B cell (primary cell): Measurements from ENCODE around the gene SMIM17. TPM values are rescaled to one million over a fixed set of nuclear protein-coding genes. Genes with fewer than 3 reads are reported as not detected.

Experiments
- ATAC-seq: fragments of 200-7000 bp; cut with Tn5 transposase; one replicate; pipeline ENCODE4 v1.10.0; 2021; ENCODE audit warnings: low read depth, mild to moderate bottlenecking, moderate number of reproducible peaks, moderate library complexity
- CTCF ChIA-PET: fragments of 350-600 bp; sonication (Branson Sonifier 250); formaldehyde crosslinking; loops from one replicate; lab custom pipeline; 2021; ENCODE audit warnings: antibody characterized with exemption, inconsistent platforms; lab: Charles Lee
- POLR2A ChIA-PET: fragments of 350-600 bp; sonication (Branson Sonifier 250); formaldehyde crosslinking; loops from one replicate; lab custom pipeline; 2021; ENCODE audit warnings: antibody characterized with exemption; lab: Charles Lee
- DNase-seq: peaks from one replicate; pipeline ENCODE4 v3.0.0; 2013
- H2AFZ ChIP-seq: 2 replicates; pipeline ENCODE4 v1.6.1; 2012; ENCODE audit warnings: mild to moderate bottlenecking, low read depth, low read length; ENCODE audit not compliant: insufficient read depth, poor library complexity, severe bottlenecking
- H3K27ac ChIP-seq, 2 donors: 1 replicate in 1 of 2; 2 replicates in 1 of 2; pipeline ENCODE4 v1.5.1; 2012 to 2013; ENCODE audit warnings: low read length in 2 of 2, mild to moderate bottlenecking in 2 of 2, moderate library complexity in 1 of 2
- H3K27me3 ChIP-seq, 4 experiments: fragments of 200-600 bp in 1 of 4; sonication (generic) in 1 of 4; replicated peaks in 1 of 4; 1 replicate in 2 of 4; 2 replicates in 2 of 4; pipeline versions ENCODE4 v1.6.1 to v1.7.0; 2013 to 2016; ENCODE audit warnings: low read length in 3 of 4, mild to moderate bottlenecking in 2 of 4, mixed read lengths in 1 of 4, moderate library complexity in 1 of 4; ENCODE audit not compliant: insufficient read depth in 4 of 4, control insufficient read depth in 3 of 4; ENCODE audit errors: control extremely low read depth in 1 of 4
- H3K36me3 ChIP-seq, 2 experiments: replicated peaks in 1 of 2; 1 replicate in 1 of 2; 2 replicates in 1 of 2; pipeline versions ENCODE4 v1.6.1 to v1.7.1; 2013; ENCODE audit warnings: low read length in 1 of 2; ENCODE audit not compliant: insufficient read depth in 2 of 2, control insufficient read depth in 1 of 2; ENCODE audit errors: control extremely low read depth in 1 of 2, extremely low read depth in 1 of 2
- H3K4me1 ChIP-seq, 2 donors: fragments of 200-600 bp in 1 of 2; sonication (generic) in 1 of 2; 1 replicate in 1 of 2; 2 replicates in 1 of 2; pipeline versions ENCODE4 v1.5.1 to v1.6.1; 2013 to 2017; ENCODE audit warnings: low read length in 2 of 2; ENCODE audit not compliant: control insufficient read depth in 2 of 2, insufficient read depth in 2 of 2
- H3K4me2 ChIP-seq: replicated peaks from 2 replicates; pipeline ENCODE3; 2012; ENCODE audit warnings: mild to moderate bottlenecking, low read depth, low read length; ENCODE audit not compliant: poor library complexity, severe bottlenecking
- H3K4me3 ChIP-seq, 5 experiments: fragments of 200-600 bp in 1 of 5; sonication (generic) in 1 of 5; 1 replicate in 3 of 5; 2 replicates in 2 of 5; pipeline versions ENCODE4 v1.5.1 to v1.7.0; 2011 to 2016; ENCODE audit warnings: low read length in 4 of 5, mild to moderate bottlenecking in 4 of 5, low read depth in 2 of 5, control low read depth in 1 of 5, moderate library complexity in 1 of 5; ENCODE audit not compliant: insufficient read depth in 1 of 5; ENCODE audit errors: control extremely low read depth in 1 of 5, extremely low read depth in 1 of 5
- H3K79me2 ChIP-seq: fragments of 200-600 bp; sonication (generic); one replicate; pipeline ENCODE4 v1.6.0; 2016; ENCODE audit warnings: low read length; ENCODE audit not compliant: control insufficient read depth, insufficient read depth
- H3K9ac ChIP-seq: fragments of 200-600 bp; sonication (generic); 2 replicates; pipeline ENCODE4 v1.6.1; 2017; ENCODE audit warnings: mild to moderate bottlenecking, low read length, moderate library complexity
- H3K9me3 ChIP-seq, 3 donors: one replicate each; pipeline versions ENCODE4 v1.6.1 to v1.7.1; 2013; ENCODE audit warnings: low read length in 2 of 3; ENCODE audit not compliant: control insufficient read depth in 2 of 3, insufficient read depth in 1 of 3; ENCODE audit errors: control extremely low read depth in 1 of 3
- H4K20me1 ChIP-seq: 2 replicates; pipeline ENCODE4 v1.6.0; 2012; ENCODE audit warnings: mild to moderate bottlenecking, low read length; ENCODE audit not compliant: insufficient read depth, control insufficient read depth, poor library complexity, severe bottlenecking
- H3K27ac Mint-ChIP-seq: one replicate; pipeline ENCODE4 v1.8.0; 2021; ENCODE audit warnings: mixed read lengths
- H3K27me3 Mint-ChIP-seq: one replicate; pipeline ENCODE4 v1.8.0; 2021; ENCODE audit warnings: mixed read lengths
- H3K4me1 Mint-ChIP-seq: one replicate; pipeline ENCODE4 v1.8.0; 2021; ENCODE audit warnings: mixed read lengths
- H3K4me3 Mint-ChIP-seq: one replicate; pipeline ENCODE4 v1.8.0; 2021; ENCODE audit warnings: mixed read lengths
- H3K9me3 Mint-ChIP-seq: one replicate; pipeline ENCODE4 v1.8.0; 2022; ENCODE audit warnings: mixed read lengths; ENCODE audit not compliant: insufficient read depth
- EZH2 ChIP-seq: IDR thresholded peaks from 2 replicates; pipeline ENCODE4 v1.6.1; 2012; ENCODE audit warnings: borderline replicate concordance, low read depth, mild to moderate bottlenecking, moderate library complexity, low read length; ENCODE audit not compliant: insufficient read depth, poor library complexity, severe bottlenecking
- WGBS: methylation state at CpG from one replicate; pipeline ENCODE4 v1.1.5; 2013; ENCODE audit warnings: missing lambda C conversion rate; ENCODE audit not compliant: insufficient coverage; 5-methylcytosine and 5-hydroxymethylcytosine counted together
- intact Hi-C: fragments of 100-400 bp; cut with micrococcal nuclease; formaldehyde crosslinking; loops from one replicate; pipeline ENCODE4 v1.10.0; 2022
- polyA plus RNA-seq: library from polyadenylated mRNA; depleted of rRNA; stranded (reverse); fragments of >200 nt; gene quantifications from 2 replicates; pipeline ENCODE4 v1.2.3, GENCODE V29; 2012
- total RNA-seq, 2 donors: library from RNA; stranded (reverse); fragments of 120-200 nt in 1 of 2; gene quantifications; 1 replicate in 1 of 2; 2 replicates in 1 of 2; pipeline versions ENCODE4 v1.2.3 to v1.2.4, GENCODE V29; 2013 to 2022
- TF ChIP-seq, protein P1 (sequence below): fragments of 200-600 bp; IDR thresholded peaks from one replicate; pipeline ENCODE4 v1.8.0; 2022; ENCODE audit warnings: antibody characterized with exemption, mild to moderate bottlenecking

The SMIM17 gene
- total and polyA plus RNA-seq, 2 donors (not counting 1 experiment from before 2014, with no cell fraction given) = not detected

DNA sequence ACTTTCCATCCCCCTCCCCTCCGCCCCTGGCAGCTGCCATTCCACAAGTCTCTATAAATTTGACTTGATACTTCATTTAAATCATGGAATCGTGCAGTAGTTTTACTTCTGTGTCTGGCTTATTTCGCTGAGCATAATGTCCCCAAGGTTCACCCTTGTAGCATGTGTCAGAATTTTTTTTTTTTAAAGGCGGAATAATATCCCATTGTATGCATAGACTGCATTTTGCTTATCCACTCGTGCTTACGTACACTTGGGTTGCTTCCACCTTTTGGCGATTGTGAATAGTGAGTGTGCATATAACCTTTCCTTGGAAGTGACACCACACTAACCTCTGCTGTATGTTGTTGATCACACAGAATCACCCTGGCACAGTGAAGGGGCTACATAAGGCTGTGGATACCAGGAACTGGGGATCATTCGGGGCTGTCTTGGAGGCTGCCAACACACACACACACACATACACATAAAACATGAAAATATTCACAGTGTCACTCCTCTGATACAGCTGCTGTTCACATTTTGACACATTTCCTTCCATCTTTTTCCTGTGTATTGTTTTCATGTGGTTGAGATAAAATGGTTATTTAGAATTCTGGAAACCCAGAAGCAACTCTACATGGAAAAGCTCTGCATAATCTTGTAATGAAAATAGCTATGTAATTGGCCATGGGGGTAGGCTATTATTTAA is 34.5 kb upstream of the SMIM17 start:
- no peak overlapping the region for H3K4me3 ChIP-seq
- CTCF ChIA-PET = no interaction called here
- ATAC-seq = no peak
- H3K79me2 ChIP-seq = peaks cover 73% of the 10 kb centered on the region
- H3K27me3 Mint-ChIP-seq = no peaks in the 10 kb centered on the region
- no peak overlapping the region for H3K4me3 Mint-ChIP-seq
- intact Hi-C loops = no loop called here
- TF ChIP-seq, protein P1, sequence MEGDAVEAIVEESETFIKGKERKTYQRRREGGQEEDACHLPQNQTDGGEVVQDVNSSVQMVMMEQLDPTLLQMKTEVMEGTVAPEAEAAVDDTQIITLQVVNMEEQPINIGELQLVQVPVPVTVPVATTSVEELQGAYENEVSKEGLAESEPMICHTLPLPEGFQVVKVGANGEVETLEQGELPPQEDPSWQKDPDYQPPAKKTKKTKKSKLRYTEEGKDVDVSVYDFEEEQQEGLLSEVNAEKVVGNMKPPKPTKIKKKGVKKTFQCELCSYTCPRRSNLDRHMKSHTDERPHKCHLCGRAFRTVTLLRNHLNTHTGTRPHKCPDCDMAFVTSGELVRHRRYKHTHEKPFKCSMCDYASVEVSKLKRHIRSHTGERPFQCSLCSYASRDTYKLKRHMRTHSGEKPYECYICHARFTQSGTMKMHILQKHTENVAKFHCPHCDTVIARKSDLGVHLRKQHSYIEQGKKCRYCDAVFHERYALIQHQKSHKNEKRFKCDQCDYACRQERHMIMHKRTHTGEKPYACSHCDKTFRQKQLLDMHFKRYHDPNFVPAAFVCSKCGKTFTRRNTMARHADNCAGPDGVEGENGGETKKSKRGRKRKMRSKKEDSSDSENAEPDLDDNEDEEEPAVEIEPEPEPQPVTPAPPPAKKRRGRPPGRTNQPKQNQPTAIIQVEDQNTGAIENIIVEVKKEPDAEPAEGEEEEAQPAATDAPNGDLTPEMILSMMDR = no peak
- no peak for TF ChIP-seq EZH2
- H3K4me1 Mint-ChIP-seq = no peaks in the 10 kb centered on the region
- no peaks in the 10 kb centered on the region for H3K4me1 ChIP-seq
- H3K9me3 ChIP-seq = peaks cover 0 to 61% (median 56%) of the 10 kb centered on the region in 3 donors
- DNase-seq = no peak
- peaks cover 28% of the 10 kb centered on the region for H3K9me3 Mint-ChIP-seq
- no peaks in the 10 kb centered on the region for H3K27me3 ChIP-seq
- H3K27ac ChIP-seq = no peak overlapping the region
- H3K4me2 ChIP-seq = no peak overlapping the region
- H3K36me3 ChIP-seq = peaks cover 0 to 5% of the 10 kb centered on the region in 2 experiments
- no peak overlapping the region for H3K9ac ChIP-seq
- POLR2A ChIA-PET = no interaction called here
- no CpG with 5 or more reads among the region's 8 CpGs for WGBS
- no peaks in the 10 kb centered on the region for H4K20me1 ChIP-seq
- no peak overlapping the region for H3K27ac Mint-ChIP-seq
- H2AFZ ChIP-seq = no peak overlapping the region

DNA sequence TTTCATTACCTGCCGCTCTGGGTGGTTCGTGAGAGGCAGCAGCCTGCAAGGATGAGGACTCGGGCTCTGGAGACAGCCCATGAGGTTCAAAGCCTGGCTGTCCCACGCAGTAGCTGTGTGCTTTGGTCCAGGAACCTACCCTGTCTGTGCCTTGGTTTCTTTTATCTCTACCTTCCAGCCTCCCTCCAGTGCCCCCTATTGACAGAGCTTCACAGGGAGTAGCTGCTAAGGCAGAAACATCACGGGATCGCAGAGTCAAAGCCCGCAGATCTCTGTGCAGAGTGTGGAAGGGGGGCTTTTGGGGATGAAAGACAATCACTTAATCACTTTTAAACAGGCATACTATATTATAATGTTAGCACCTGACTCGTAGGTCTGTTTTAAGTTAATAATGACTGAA is 31.7 kb upstream of the SMIM17 start:
- TF ChIP-seq EZH2 = no peak
- TF ChIP-seq, protein P1 = no peak
- CTCF ChIA-PET = no interaction called here
- H3K4me1 ChIP-seq = no peaks in the 10 kb centered on the region
- H3K4me2 ChIP-seq = no peak overlapping the region
- no peaks in the 10 kb centered on the region for H3K27me3 ChIP-seq
- no peak overlapping the region for H3K27ac Mint-ChIP-seq
- no peak overlapping the region for H3K4me3 Mint-ChIP-seq
- WGBS = 63% methylated on average over 4 of the region's 8 CpGs
- ATAC-seq (no peak), DNase-seq (no peak)
- no peaks in the 10 kb centered on the region for H4K20me1 ChIP-seq
- no peaks in the 10 kb centered on the region for H3K27me3 Mint-ChIP-seq
- H3K79me2 ChIP-seq = peaks cover 49% of the 10 kb centered on the region
- intact Hi-C loops = no loop called here
- peaks cover 38% of the 10 kb centered on the region for H3K9me3 Mint-ChIP-seq
- H3K36me3 ChIP-seq = peaks cover 2 to 8% of the 10 kb centered on the region in 2 experiments
- POLR2A ChIA-PET = no interaction called here
- H3K4me3 ChIP-seq = no peak overlapping the region
- no peak overlapping the region for H3K27ac ChIP-seq
- no peak overlapping the region for H3K9ac ChIP-seq
- H3K4me1 Mint-ChIP-seq = no peaks in the 10 kb centered on the region
- H3K9me3 ChIP-seq = peaks cover 0 to 57% (median 45%) of the 10 kb centered on the region in 3 donors
- no peak overlapping the region for H2AFZ ChIP-seq
